HUES48 (cell line): ENCODE data around the gene NTM.
"Not testable (repeated sequence)": the region's sequence is repeated elsewhere in the genome, so short reads cannot be mapped to it uniquely, and the experiment has no call there.

Experiments used
- H3K27ac ChIP-seq: one replicate; pipeline ENCODE4 v1.7.0; 2013; ENCODE audit warnings: low read depth, low read length, inconsistent platforms
- H3K27me3 ChIP-seq: 2 replicates; pipeline ENCODE4 v1.6.1; 2013; ENCODE audit warnings: mild to moderate bottlenecking, low read length; ENCODE audit not compliant: control insufficient read depth, insufficient read depth
- H3K36me3 ChIP-seq: 2 replicates; pipeline ENCODE4 v1.6.1; 2013; ENCODE audit warnings: low read length; ENCODE audit not compliant: control insufficient read depth, insufficient read depth
- H3K4me1 ChIP-seq: 2 replicates; pipeline ENCODE4 v1.6.1; 2013; ENCODE audit warnings: mild to moderate bottlenecking, low read length; ENCODE audit not compliant: control insufficient read depth, insufficient read depth
- H3K4me3 ChIP-seq: 2 replicates; pipeline ENCODE4 v1.5.1; 2013; ENCODE audit warnings: mild to moderate bottlenecking, low read depth, low read length
- H3K9ac ChIP-seq: 2 replicates; pipeline ENCODE4 v1.6.1; 2013; ENCODE audit warnings: mild to moderate bottlenecking, low read depth, low read length, moderate library complexity
- H3K9me3 ChIP-seq: 2 replicates; pipeline ENCODE4 v1.6.1; 2013; ENCODE audit warnings: low read length; ENCODE audit not compliant: control insufficient read depth, insufficient read depth

The NTM gene

GRCh38 chr11:132307309-132308020, 937.0 kb downstream of the NTM start:
- no peaks in the 10 kb centered on the region for H3K27me3 ChIP-seq
- H3K4me1 ChIP-seq: no peaks in the 10 kb centered on the region
- H3K36me3 ChIP-seq: no peaks in the 10 kb centered on the region
- H3K4me3 ChIP-seq: no peak overlapping the region
- no peak overlapping the region for H3K27ac ChIP-seq
- no peak overlapping the region for H3K9ac ChIP-seq
- H3K9me3 ChIP-seq: no peaks in the 10 kb centered on the region

DNA sequence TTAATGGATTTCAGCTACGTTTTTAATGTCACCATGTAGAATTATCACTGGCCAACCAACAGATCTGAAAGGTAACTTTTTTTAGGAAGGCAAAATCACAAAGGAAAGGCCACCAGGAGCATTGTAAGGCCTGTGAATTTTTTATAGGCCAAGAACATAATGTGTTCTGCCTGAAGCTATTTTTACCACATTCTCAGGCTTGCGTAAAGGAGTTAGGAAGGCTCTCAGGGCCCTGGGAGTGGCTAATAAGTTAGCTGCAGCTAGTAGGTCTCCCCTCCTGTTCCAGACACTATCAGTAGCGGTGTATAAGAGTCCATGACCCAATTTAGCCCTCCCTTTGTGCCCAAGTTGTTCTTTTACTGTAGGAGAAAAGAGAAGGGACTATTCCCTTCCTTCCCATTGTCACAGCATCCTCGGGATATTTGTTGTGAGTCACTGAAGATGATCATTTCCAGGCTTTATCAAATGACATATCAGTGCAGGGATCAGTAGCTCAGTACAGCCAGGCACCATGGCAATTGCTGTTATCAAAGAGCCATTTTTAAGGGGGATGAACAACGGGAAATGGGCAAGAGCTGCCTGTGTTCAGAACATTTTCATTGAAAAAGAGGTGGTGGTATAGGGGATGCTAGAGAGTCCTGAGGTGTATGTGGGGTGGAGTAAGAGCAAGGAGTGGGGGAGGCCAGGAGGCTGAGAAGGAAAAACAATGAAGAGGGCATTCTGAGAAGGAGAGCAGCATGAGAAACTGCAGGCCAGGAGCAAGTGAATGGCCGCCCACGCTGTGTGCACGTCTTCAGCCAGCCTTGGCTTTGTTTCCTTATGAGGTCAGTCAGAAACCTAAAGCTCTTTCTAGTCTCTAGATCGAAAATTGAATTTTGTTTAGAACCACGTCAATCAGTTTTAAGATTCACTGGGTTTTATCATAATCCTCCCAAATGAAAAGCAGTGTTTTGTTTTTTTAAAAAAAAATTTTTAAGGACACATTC, 940.3 kb downstream of the NTM start:
- Histone ChIP-seq H3K27me3 (no peaks in the 10 kb centered on the region), H3K9ac (no peak overlapping the region), H3K4me1 (no peaks in the 10 kb centered on the region), H3K9me3 (no peaks in the 10 kb centered on the region), H3K36me3 (no peaks in the 10 kb centered on the region), H3K4me3 (no peak overlapping the region), H3K27ac (no peak overlapping the region)

GRCh38 chr11:132311703-132312102, 941.3 kb downstream of the NTM start:
- no peaks in the 10 kb centered on the region for H3K27me3 ChIP-seq
- H3K9ac ChIP-seq: no peak overlapping the region
- no peak overlapping the region for H3K27ac ChIP-seq
- H3K4me3 ChIP-seq: no peak overlapping the region
- H3K9me3 ChIP-seq: no peaks in the 10 kb centered on the region
- no peaks in the 10 kb centered on the region for H3K4me1 ChIP-seq
- H3K36me3 ChIP-seq: no peaks in the 10 kb centered on the region

DNA sequence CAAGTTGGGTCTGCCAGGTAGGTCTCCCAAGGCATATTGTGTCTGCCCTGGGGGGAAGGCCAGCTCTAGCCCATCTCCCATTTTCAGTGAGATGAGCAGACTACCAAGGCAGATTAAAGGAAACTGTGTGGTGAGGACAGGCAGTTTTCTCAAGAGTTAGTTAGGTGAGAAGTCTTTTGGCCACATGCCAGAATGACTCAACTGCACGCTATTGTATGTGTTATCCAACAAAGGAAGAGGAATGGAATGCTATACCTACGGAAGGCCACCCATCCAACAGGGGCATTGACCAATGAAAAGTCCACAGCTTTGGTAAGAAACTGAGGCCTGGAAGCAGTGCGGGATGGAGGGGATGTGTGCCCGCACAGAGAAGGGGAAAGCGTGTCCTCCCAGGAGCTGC, 941.7 kb downstream of the NTM start:
- Histone ChIP-seq H3K4me3 (no peak overlapping the region), H3K4me1 (no peaks in the 10 kb centered on the region), H3K27ac (no peak overlapping the region), H3K9me3 (no peaks in the 10 kb centered on the region), H3K9ac (no peak overlapping the region), H3K36me3 (no peaks in the 10 kb centered on the region), H3K27me3 (no peaks in the 10 kb centered on the region)

DNA sequence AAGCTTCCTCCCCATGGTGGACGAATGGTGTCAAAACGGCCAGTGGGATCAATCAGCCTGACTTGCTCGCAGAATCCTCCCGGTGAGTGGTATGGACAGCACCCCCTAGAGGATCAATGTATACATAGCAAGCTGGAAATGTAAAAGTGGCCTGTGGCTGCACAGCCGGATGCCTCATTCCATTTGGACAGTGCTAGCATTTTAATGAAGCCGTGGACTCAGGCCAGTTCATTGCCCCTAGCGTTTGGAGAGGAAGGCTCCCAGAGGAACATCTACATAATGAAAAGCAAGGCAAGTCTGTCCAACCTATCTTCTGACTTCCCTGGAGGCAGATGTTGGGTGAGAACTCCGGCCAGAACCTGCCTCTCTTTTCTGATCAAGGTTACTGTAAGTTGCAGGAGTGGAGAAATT, 942.3 kb downstream of the NTM start:
- H3K27ac ChIP-seq: no peak overlapping the region
- H3K36me3 ChIP-seq: no peaks in the 10 kb centered on the region
- no peak overlapping the region for H3K9ac ChIP-seq
- H3K27me3 ChIP-seq: no peaks in the 10 kb centered on the region
- no peaks in the 10 kb centered on the region for H3K9me3 ChIP-seq
- H3K4me3 ChIP-seq: no peak overlapping the region
- H3K4me1 ChIP-seq: no peaks in the 10 kb centered on the region

GRCh38 chr11:132314911-132315455, 944.6 kb downstream of the NTM start:
- Histone ChIP-seq H3K9ac (no peak overlapping the region), H3K4me3 (no peak overlapping the region), H3K4me1 (no peaks in the 10 kb centered on the region), H3K27ac (no peak overlapping the region), H3K27me3 (no peaks in the 10 kb centered on the region), H3K9me3 (0 out of 2 replicates have a peak, but pooled peaks cover 2% of the 10 kb centered on the region), H3K36me3 (no peaks in the 10 kb centered on the region)

GRCh38 chr11:132315696-132316095, 945.3 kb downstream of the NTM start:
- H3K4me3 ChIP-seq: no peak overlapping the region
- no peaks in the 10 kb centered on the region for H3K36me3 ChIP-seq
- no peaks in the 10 kb centered on the region for H3K4me1 ChIP-seq
- H3K27ac ChIP-seq: no peak overlapping the region
- H3K9ac ChIP-seq: no peak overlapping the region
- no peaks in the 10 kb centered on the region for H3K27me3 ChIP-seq
- H3K9me3 ChIP-seq: 0 out of 2 replicates have a peak, but pooled peaks cover 2% of the 10 kb centered on the region

DNA sequence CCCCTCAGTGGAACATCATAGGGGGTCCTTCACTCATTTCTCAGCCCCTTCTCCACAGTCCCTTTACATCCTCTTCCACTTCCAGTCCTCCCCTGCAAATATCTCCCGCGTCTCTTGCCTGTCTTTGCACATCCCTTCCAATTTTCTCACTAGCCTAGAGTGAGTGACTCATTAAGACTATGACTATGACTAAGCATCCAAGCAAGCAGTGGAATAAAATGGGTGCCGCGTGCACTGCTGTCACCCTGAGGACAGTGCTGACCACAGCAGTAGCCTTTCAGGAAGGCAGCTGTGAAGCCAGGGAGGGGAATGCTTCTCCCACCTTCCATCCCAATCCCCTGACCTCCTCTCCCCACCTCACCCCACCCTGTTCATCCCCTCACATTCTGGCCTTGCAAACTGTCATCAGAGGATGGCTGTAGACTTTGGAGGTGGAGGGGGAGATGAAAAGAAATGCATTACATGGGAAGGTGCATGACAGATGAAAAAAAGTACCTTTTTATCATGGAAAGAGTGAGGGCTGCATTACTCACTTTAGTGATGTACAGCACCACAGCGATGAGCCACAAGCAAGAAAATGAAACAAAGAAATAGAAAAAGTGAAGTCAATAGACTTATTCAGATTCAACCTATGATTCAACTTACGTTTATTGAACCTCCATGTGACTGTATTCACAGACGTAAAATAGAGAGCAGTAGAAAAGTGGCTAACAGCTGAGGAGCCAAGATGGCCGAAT, 948.2 kb downstream of the NTM start:
- H3K36me3 ChIP-seq: no peaks in the 10 kb centered on the region
- H3K27ac ChIP-seq: no peak overlapping the region
- no peaks in the 10 kb centered on the region for H3K27me3 ChIP-seq
- H3K4me1 ChIP-seq: no peaks in the 10 kb centered on the region
- no peak overlapping the region for H3K4me3 ChIP-seq
- H3K9ac ChIP-seq: no peak overlapping the region
- 0 out of 2 replicates have a peak, but pooled peaks cover 2% of the 10 kb centered on the region for H3K9me3 ChIP-seq

- H3K4me1 ChIP-seq, H3K27me3 ChIP-seq, H3K36me3 ChIP-seq, H3K9ac ChIP-seq, H3K4me3 ChIP-seq, H3K27ac ChIP-seq, H3K9me3 ChIP-seq: not testable (repeated sequence)
Measured at GRCh38 chr11:132319419-132319818, 949.0 kb downstream of the NTM start.

- no peak overlapping the region for H3K9ac ChIP-seq
- no peaks in the 10 kb centered on the region for H3K36me3 ChIP-seq
- peaks cover 9% of the 10 kb centered on the region; the same call in 1 of the 2 replicates for H3K4me1 ChIP-seq
- no peak overlapping the region for H3K27ac ChIP-seq
- no peak overlapping the region for H3K4me3 ChIP-seq
- H3K27me3 ChIP-seq: no peaks in the 10 kb centered on the region
- H3K9me3 ChIP-seq: no peaks in the 10 kb centered on the region
Measured at GRCh38 chr11:132330515-132330914, 960.1 kb downstream of the NTM start.
